Mucosa of gallbladder (tissue), 1 donor: Measurements from ENCODE around the gene CADM2. TPM values are rescaled to one million over a fixed set of nuclear protein-coding genes. Genes with fewer than 3 reads are reported as not detected.
"Not testable (repeated sequence)": the region's sequence is repeated elsewhere in the genome, so short reads cannot be mapped to it uniquely, and the experiment has no call there.

ENCODE experiments used
- DNase-seq: peaks from one replicate; pipeline ENCODE4 v3.0.0-alpha.2; 2020; ENCODE audit warnings: low spot score
- total RNA-seq: library from RNA; stranded (reverse); gene quantifications from one replicate; pipeline ENCODE4 v1.2.1, GENCODE V29; 2021
- donor health status: DM: no; HTN: no; CAD: no.

Gene CADM2
- total RNA-seq, 1 donor from 2014 or later, result 7.9 TPM

DNA sequence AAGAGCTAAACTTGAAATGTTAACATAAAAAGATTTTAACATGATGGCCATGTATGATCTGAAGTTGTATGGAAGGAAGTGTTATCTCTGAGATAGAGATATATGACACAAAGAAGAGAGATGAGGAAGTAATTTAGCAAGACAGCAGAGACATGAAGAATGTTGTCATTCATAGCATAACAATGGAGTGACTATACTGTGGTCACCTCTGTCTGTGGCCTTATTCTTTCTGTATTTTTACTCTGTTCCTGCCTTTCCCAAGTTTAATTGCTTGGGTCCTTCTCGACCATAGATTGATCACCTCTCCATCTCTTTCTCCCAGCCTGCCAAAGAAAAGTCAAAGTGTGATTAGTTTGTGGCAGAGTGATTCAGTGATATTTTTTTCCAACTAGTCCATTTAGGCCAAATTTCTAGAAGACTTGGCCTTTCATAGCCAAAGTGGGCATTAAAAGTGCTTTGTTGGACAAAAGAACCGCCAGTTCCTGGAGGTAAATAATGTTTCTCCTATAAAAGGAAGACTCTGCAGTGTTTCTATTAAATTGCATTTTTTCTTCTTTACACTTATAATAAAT is 711.9 kb downstream of the CADM2 start:
- DNase-seq, result no peak

DNA sequence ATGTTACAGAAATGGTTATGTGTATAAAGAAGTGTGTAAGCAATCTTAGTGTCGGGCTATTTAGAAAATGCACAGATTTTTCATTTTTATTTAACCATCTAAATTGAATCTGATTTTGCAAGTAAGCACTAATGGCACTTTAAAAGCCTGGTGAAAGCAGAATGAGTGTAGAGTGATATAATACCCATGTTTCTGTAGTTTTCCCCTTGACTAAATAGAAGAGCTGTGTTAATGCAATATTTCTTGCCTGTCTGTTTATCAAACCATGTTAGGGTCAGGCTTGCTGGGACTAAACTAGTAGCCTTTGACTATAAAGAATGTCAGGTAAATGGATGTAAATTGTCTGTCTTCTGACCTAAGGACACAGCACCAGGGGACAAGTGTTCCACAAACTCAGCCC is 714.0 kb downstream of the CADM2 start:
- DNase-seq, result no peak

DNA sequence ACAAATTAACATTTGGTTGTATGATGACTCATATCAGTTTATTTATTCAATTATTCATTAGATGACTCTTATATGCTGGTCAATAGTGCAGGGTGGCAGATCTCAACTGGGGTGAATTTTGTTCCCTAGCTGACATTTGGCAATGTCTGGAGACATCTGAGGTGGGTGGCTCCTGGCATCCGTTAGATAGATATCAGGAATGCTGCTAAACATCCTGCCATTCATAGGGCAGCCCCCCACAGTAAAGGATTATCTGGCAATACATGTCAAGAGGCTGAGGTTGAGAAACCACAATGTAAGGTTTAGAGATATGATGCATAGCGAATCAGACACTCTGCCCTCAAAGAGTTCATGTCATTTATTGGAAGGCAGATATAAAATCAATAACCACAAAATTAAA is 719.9 kb downstream of the CADM2 start:
- no peak for DNase-seq

DNA sequence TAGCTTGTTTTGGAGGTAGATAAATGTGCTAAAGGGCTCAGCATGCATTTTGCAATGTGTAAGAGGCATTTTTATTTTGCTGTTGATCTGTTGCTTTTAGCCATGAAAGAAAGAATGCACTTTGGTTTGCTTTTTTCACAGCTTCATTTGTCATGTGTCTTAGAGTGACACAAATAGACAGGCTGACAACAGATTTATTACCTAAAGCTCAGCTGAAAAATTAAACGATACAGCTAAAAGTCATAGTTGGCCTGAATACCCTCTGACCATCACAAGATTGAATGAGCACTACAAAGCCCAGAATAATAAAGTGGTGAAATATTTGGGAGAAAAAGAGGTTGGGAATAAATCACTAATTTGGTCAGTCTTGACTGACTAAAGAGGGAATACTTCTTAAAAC is 723.1 kb downstream of the CADM2 start:
- no peak for DNase-seq

DNA sequence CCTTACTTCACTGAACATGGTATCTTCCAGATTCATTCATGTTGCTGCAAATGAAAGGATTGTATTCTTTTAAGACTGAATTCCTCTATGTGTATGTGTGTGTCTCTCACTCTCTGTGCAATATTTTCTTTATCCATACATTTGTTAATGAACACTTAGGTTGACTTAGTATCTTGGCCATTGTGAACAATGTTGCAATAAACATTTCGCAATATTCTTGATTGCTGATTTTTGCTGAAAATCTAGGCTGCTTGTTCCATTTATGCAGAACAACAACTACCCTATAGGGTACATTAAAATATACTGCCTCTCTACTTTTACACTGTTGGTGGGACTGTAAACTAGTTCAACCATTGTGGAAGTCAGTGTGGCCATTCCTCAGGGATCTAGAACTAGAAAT is 732.4 kb downstream of the CADM2 start:
- no peak for DNase-seq

DNA sequence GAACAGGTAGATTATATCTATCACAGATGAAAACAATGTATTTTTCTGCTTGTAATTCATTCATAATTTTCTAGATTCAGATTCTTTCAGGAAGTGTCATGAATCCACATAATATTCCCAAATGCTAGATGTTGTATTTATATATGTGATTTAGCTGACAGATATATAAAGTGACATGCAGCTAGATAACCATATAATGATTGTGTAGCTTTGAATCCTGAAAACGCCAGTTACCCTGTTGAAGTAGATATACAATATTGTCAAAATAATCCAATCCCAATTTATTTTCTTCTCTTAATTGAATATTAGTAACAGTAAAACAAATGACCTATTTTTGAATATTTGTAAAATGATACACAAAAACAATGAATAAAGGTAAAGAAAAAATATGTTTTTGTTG is 738.4 kb downstream of the CADM2 start:
- no peak for DNase-seq

DNA sequence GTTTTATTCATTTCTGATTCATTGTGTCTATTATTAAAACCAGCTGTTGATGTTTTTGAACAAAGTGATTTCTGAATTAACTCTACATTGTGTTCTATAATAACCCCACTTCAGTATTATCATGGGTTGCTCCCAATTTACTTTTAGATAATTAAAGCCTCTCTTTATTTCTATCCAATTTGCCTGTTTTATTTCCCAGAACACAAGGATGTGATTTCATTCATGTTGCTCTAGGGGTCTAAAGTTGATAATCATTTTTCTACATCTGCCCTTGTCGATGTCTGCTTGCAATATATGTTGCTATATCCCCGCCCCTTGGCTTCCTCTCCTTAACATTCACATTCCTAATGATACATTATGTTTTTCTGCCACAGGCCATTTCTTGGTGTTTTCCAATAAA is 747.3 kb downstream of the CADM2 start:
- no peak for DNase-seq

DNA sequence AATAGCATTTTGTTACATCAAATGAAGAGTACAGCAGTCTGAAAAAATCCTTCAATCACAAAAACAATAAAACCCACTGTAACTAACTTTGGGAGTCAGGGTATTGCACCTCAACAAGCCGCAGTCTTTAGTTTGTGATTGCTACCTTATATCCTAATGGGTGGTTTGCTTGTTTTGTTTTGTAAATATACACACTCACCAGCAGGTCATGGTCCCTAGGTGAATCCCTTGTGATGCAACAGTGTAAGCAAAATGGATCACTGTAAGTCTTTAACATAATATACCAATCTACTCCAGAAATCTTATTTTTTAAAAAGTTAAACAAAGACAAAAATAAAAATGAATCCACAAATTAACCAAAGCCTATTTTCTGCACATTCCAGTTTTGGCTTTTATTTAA is 749.5 kb downstream of the CADM2 start:
- not testable (repeated sequence) for DNase-seq

DNA sequence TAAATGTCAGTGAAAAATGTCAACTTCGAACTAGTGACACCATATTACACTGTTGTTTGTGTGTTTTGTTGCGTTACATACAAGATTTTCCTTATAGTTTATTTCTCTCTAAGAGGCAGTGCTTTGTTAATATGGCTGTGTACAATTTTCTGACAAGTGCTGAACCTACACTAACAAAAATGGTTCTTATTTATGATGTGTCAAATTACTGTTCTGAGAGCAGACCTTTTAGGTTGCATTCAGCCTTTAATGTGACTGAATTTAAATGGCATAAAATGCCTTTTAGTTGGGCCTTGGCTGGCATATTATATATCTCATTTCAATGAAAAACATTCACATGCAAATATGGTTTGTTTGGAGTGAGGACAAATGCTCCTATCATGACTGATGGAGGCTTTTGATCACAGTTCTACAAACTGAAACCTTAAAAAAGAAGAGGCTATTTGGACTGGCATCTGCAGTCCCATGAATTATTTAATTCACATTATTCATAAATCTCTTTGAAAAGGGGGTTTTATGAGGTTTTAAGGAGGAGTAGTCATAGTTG is 750.6 kb downstream of the CADM2 start:
- DNase-seq, result no peak

DNA sequence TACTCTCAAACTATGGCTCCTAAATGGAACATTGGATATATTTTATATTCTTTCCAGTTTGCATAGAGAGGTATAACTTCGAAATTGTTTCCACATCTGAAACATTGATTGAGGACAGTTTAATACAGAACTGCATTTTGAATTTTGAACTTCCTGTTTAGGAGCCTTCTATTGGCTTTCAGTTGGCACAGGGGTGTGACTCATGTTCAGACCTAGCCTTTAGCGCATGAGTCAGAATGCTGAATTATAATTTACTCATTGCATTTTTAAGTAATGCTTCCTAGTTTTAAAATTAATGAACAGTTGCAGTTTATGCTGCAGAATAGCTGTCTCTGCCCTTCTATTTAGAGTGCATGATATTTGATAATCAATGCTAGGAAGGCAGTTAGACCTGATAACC is 751.7 kb downstream of the CADM2 start:
- no peak for DNase-seq

DNA sequence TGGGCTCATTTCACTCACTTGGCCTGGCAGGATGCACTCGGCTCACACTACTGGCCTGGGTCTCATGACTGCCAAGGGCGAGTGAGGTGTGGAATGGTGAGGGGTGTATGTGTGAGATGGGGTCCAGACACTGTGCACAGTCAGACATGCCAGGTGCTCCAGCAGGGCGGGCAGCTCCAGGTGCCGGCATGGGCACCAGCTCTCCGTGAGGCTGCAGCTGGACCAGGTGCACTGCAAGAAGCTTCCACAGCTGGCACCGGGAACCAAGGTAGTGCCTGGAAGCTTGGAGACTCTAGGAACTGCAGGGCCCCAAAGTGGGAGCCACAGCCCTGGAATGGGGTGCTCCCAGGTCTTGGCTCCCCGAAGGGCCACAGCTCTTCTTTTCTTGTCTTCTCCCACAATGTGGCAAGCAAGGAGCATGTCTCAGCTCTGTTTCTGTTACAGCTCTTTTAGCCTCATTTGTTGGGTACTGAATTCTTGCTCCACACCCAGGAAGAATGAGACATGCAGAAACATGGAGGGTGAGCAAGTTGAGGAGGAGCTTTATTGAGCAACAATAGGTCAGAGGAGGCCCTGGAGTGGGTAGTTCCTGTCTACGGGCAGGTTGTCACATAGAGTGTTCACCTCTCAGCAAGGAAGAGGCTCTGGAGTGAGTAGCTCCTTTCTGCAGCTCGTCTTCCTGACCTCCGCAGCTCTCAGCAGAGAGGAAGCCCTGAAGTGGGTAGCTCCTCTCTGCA is 762.8 kb downstream of the CADM2 start:
- DNase-seq, result no peak

DNA sequence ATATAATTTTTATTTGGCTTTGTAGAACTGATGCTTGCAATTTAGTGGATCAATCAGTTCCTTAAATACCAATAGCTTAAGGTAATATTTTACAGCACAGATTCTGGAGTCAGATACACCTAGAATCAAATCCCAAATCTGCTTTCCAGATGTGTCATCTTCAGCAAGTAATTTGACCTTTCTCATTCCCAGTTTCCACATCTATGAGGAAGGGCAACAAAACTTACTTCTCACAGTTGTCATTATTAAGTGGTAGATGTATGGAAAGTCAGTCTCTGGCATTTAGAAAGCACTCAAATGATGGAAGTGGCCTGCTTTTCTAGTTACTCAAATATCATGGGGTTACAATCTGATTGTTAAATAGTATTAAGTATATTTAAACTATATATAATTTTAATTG is 767.0 kb downstream of the CADM2 start:
- DNase-seq, result no peak

DNA sequence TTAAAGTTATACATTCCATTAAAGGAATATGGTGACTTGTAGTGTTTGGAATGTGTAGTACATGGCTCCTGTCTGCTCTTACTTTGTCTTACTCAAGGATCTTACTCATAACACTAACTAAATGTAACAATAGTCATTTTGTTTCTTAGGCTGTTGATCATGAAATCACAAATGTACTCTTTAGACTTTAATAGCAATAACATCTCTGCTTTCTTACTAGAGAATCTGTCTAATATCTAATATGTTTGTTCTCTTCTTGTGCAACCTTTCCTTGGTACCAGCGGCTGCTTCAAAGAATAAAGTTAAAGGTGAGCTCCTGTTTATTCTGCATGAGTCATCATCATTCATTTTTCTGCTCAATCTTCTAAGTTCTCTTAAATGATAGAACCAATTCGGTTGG is 767.5 kb downstream of the CADM2 start:
- DNase-seq, result no peak

DNA sequence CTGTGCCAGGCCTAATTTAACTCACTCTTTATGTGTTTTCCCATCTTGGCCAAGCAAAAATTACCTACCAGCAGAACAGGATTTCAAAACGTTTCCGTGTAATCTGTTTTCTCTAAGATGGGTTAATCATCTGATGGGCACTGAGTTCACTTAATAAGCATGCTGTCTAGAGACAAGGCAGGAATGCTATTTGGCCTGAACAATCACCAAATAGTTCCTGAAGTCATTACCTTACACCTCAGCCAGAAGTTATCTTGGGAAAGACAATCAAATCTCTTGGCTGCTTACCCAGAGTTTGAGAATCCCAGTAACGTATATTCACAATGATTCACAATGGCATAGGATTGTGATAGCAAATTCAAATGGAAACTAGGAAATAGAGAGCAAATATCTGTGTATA is 779.1 kb downstream of the CADM2 start:
- DNase-seq, result no peak

DNA sequence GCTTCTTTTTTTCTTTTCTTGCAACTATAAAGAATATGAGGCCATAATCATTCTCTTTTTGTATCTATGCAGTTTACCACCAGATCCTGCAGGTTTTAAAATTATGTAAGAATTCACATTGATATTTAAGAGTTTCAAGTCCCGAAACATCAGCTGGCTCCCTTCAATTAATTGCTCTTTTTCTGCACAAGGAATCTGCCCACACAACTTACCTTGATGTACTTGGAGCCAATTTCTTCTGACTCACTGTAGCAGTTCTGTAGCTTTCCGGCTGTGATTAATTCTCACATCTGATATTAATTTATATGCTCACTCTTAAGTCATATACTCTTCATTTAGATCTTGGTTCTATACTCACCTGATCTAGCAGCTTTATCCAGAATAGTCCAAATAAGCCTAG is 781.8 kb downstream of the CADM2 start:
- DNase-seq, result no peak

DNA sequence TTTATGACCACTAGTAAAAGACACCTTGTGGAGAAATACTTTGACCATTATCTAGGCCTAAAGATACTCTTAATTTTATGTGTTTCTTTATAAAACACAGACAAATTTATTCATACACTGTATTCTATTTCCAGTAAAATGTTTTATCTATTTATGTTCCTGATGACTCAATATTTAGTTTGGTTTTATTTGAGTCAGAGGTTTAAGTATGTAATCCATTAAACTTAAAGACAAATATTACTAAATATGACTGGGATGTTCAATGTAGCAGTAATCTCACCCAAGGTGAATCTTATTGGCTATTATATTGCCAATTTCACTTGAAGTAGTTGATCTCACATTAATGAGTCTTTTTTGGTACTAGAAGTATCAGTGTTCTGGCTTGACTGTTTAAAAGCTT is 799.7 kb downstream of the CADM2 start:
- no peak for DNase-seq

DNA sequence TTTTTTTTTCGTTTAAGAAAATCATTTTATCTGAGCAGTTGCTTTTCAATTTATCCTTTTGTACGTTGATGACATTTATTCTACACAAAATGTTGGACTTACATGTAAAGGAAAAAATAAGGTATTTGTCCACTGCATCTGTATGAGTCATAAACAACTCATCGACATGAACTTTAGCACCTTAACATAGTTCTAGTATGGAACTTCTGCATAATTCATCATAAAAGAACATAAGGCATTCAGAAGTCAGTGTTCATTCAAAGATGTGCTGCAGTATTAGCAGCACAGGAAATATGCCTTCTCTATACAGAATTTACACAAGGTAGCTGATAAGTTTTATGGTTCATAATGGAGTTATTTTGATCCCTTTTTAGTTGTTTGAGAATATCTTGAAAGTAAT is 801.6 kb downstream of the CADM2 start:
- no peak for DNase-seq

DNA sequence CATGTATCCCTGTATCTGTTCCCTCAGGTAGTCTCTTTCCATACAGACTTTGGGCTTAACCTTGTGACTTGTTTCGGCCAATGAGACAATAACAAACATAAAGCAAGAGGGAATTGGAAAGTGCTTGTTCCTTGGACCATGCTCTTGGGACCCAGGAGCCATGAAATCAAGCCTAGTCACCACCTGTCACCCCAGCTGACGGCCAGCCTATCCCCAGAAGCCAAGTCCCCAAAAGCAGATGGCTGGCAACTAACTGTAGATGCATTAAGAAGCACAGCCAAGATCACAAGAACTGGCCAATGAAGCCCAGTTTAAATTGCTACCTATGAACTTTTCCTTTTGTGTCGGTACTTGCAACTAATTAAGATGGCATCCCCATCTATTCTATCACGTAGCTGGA is 822.0 kb downstream of the CADM2 start:
- no peak for DNase-seq

DNA sequence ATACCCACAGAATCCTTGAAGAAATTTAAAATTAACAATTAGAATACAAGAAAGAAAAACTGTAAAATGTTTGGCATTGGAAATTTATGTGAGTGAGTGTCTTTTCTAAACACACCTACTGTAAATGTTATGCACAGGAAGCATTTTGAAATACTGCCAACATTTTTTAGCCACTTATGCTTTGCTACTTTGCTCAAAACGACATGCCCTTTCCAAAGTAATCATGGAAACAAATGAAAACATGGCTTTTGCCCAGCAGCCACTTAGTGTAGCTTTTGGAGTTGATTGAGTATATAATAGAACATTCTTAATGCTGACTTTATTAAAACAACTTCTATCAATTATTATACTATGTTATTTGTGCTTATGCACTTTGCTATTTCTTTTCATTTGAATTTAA is 823.0 kb downstream of the CADM2 start:
- no peak for DNase-seq

DNA sequence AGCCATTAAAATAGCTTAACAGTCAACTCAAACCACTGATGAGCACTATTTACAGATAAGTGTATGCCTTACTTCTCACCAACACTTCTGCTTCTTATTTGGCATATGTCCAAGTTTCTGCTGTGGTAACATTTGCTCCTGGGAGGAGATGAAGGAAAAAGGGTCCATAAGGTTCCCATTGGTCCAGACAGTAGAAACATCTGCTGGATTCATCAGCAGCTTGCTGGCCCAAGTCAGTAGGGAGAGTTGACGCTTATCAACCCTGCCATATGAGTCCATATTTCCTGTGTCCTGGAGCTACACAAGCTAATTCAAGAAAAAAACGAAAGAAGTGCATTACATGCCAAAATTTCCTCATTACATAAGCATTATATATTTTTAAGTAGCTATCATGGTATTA is 824.5 kb downstream of the CADM2 start:
- DNase-seq, result no peak

DNA sequence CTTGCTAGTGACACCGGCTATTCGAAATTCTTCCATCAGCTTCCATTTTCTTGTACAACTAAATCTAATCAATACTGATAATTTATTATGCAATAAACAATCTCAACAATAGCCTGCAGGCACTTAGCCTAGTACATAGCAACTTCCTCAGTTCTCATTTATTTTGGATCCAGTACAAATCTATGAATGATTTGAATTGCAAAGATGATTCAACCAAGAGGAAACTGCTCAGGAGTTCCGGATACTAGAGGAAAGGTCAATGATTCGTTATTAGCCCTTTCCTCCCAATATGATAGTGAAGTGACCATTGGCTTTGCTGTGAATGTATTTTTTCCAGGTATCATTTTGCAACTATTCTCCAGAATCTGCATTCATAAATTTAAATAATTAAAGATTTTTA is 827.0 kb downstream of the CADM2 start:
- no peak for DNase-seq

DNA sequence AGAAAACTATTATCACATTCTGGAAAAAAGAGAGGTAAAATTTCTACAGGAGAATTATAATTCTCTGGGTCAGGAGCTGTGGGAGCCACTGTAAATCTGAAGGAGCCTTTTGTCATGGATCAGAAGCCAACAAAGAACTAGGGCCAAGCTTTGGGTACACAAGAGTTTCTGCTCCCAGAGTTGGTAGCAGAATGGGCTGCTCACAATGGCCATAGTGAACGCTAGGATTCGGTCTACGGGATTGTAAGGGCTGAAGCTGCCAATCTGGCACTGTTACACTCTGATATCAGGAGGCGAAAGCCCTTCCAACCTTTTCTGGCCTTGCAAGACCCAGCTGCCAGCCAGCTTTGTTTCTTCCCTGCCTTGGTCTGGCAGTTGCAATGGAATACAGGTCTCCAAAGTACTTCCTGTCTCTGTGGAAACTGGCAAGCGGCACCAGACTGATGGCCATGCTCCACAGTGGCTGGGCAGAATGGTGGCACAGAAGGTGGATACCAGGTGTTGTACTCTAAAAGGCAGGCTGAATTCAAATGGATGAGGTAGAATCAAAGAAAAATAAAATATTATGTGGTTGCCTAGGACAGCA is 831.7 kb downstream of the CADM2 start:
- DNase-seq, result no peak

DNA sequence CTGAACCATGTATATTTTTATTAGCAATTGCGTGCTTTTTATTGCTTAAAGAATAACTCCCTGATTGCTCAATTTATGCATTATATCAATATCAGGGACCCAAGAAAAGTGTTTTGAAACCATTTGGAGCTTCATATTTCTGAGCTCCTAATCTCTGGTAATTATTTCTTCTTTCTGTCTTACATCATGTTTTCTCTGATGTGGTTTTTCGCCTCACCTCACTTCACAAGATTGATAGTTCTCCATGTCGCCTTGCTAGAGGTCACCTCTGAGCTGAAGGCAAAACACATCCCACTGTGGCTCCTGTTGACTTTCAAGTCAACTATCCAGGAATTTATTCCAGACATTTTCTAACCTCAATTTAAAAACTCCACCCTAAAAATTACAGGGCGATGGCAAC is 837.4 kb downstream of the CADM2 start:
- no peak for DNase-seq
